Ovary (tissue), 9 donors: ENCODE measurements around the gene CAPN8. TPM values are rescaled to one million over a fixed set of nuclear protein-coding genes. Genes with fewer than 3 reads are reported as not detected.
A peak's percentile ranks its signal among the peaks of the same experiment; 100 is the strongest.

Experiments used
- DNase-seq, 5 donors: peaks; one replicate each; pipeline ENCODE4 v3.0.0-alpha.2; 2019 to 2020
- H3K27ac ChIP-seq, 2 donors: fragments of 200-600 bp; one replicate each; pipeline versions ENCODE4 v1.5.1 to v1.8.0; 2019 to 2022
- H3K27me3 ChIP-seq: fragments of 200-600 bp; one replicate; pipeline ENCODE4 v1.8.0; 2022
- H3K36me3 ChIP-seq: fragments of 200-600 bp; sonication (generic); one replicate; pipeline ENCODE4 v1.5.1; 2019
- H3K4me1 ChIP-seq: one replicate; pipeline ENCODE4 v1.8.1; 2013; ENCODE audit warnings: mild to moderate bottlenecking, moderate library complexity; ENCODE audit not compliant: insufficient read depth
- H3K4me3 ChIP-seq: fragments of 200-600 bp; sonication (generic); one replicate; pipeline ENCODE4 v1.5.1; 2017
- H3K9me3 ChIP-seq, 2 donors: fragments of 200-600 bp in 1 of 2; sonication (generic) in 1 of 2; one replicate each; pipeline versions ENCODE4 v1.5.1 to v1.8.1; 2013 to 2019; ENCODE audit warnings: mild to moderate bottlenecking in 1 of 2, moderate library complexity in 1 of 2
- EP300 ChIP-seq: sonication (generic); formaldehyde crosslinking; IDR thresholded peaks from one replicate; pipeline ENCODE4 v1.6.1; 2017; ENCODE audit warnings: antibody characterized with exemption
- POLR2A ChIP-seq: fragments of 450-650 bp; IDR thresholded peaks from one replicate; pipeline ENCODE4 v1.6.1; 2017; ENCODE audit warnings: antibody characterized with exemption, mild to moderate bottlenecking, moderate library complexity
- WGBS, 3 donors: extraction: QIAGEN DNeasy Blood & Tissue Kit in 1 of 3; methylation state at CpG; one replicate each; pipeline versions ENCODE4 v1.1.5 to v1.1.7; 2013 to 2017; 5-methylcytosine and 5-hydroxymethylcytosine counted together
- intact Hi-C, 4 donors: fragments of 100-400 bp; cut with DNase I; formaldehyde crosslinking; loops; one replicate each; pipeline versions ENCODE4 v1.11.0 to v1.15.1; 2022 to 2023
- polyA plus RNA-seq, 2 donors: library from polyadenylated mRNA; stranded (reverse); fragments of 200-250 nt in 1 of 2; fragments of 350-450 nt in 1 of 2; fragmentation: Illumina TruSeq in 1 of 2; extraction: RNeasy Lipid Tissue Mini Kit (QIAGEN cat#74804) in 1 of 2; gene quantifications; one replicate each; pipeline ENCODE4 v1.2.3, GENCODE V29; 2013 to 2014
- total RNA-seq, 7 donors: library from RNA; depleted of rRNA in 2 of 7; stranded (reverse); fragments of >200 nt in 2 of 7; fragmentation: NEBNext Ultra II Directional in 3 of 7; extraction: Animal tissue kit (Norgen Biotek cat#: 25700) in 3 of 7; gene quantifications; one replicate each; pipeline versions ENCODE4 v1.1.0 to v1.2.4, GENCODE V29; 2016 to 2023
- TF ChIP-seq, protein P1 (sequence below), 3 donors: fragments of 450-650 bp in 2 of 3; fragments of 200-600 bp in 1 of 3; IDR thresholded peaks; one replicate each; pipeline versions ENCODE4 v1.5.1 to v1.8.0; 2016 to 2022; ENCODE audit warnings: antibody characterized with exemption in 3 of 3, mild to moderate bottlenecking in 1 of 3
- donor health status: DM: no; HTN: no; CAD: no; lungs with moderate emphysema.
- donor health status: DM: no; HTN: no; CAD: no.
- donor health status: Bipolar disorder and iron deficiency.
- donor health status: DM: yes; HTN: yes; CAD: no.
- donor health status: DM: no; HTN: no; CAD: no.
- donor health status: DM: yes; HTN: yes; CAD: no.

CAPN8 gene
- total and polyA plus RNA-seq, 9 donors, result 0.10 to 4.4 (median 0.88) TPM; not detected in 2

DNA sequence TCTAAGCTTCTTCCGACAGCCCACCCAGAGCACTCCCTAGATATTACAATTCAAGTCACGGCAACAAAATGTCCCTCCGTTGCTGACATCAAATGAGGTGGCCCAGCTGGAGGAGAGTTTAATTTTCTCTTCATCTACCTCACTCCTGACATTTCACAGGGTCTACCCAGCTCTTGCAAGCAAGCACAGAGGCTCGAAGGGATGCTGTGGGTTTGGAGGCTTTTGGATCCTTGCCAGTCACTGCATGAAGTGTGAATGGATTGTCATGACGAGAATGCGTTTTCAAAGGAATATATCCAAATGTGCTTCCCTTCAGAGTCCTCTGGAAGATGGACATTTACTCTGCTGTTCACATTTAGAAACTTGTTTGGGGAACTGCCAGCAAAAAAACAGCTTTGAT, 33.5 kb downstream of the CAPN8 start:
- Histone ChIP-seq H3K27ac (no peak overlapping the region), H3K27me3 (no peaks in the 10 kb centered on the region), H3K9me3 (no peaks in the 10 kb centered on the region), H3K4me1 (peaks cover 6% of the 10 kb centered on the region), H3K4me3 (no peak overlapping the region), H3K36me3 (no peaks in the 10 kb centered on the region)
- WGBS, 3 donors, result 12 to 29% (median 14%) methylated on average over 6 of the region's 6 CpGs
- intact Hi-C loops, result no loop called here
- TF ChIP-seq, protein P1, sequence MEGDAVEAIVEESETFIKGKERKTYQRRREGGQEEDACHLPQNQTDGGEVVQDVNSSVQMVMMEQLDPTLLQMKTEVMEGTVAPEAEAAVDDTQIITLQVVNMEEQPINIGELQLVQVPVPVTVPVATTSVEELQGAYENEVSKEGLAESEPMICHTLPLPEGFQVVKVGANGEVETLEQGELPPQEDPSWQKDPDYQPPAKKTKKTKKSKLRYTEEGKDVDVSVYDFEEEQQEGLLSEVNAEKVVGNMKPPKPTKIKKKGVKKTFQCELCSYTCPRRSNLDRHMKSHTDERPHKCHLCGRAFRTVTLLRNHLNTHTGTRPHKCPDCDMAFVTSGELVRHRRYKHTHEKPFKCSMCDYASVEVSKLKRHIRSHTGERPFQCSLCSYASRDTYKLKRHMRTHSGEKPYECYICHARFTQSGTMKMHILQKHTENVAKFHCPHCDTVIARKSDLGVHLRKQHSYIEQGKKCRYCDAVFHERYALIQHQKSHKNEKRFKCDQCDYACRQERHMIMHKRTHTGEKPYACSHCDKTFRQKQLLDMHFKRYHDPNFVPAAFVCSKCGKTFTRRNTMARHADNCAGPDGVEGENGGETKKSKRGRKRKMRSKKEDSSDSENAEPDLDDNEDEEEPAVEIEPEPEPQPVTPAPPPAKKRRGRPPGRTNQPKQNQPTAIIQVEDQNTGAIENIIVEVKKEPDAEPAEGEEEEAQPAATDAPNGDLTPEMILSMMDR (IDR thresholded peaks at IDR 0.05), result no peak
- TF ChIP-seq POLR2A (no peak), EP300 (no peak)
- peak in 1 of 5 donors; percentile 16 for DNase-seq

- H3K4me3 ChIP-seq, result no peak overlapping the region
- H3K27me3 ChIP-seq, result no peaks in the 10 kb centered on the region
- WGBS, 3 donors, result 14 to 25% (median 18%) methylated on average over 2 of the region's 2 CpGs
- no peak overlapping the region for H3K27ac ChIP-seq
- intact Hi-C loops, result no loop called here
- no peaks in the 10 kb centered on the region for H3K36me3 ChIP-seq
- no peaks in the 10 kb centered on the region for H3K9me3 ChIP-seq
- no peak for DNase-seq
- TF ChIP-seq EP300, result no peak
- no peak for TF ChIP-seq POLR2A
- TF ChIP-seq, protein P1 (IDR thresholded peaks at IDR 0.05), result no peak
- H3K4me1 ChIP-seq, result peaks cover 6% of the 10 kb centered on the region
Observed at GRCh38 chr1:223631473-223631872, 34.0 kb downstream of the CAPN8 start.

GRCh38 chr1:223629126-223629457, 36.4 kb downstream of the CAPN8 start:
- no peaks in the 10 kb centered on the region for H3K9me3 ChIP-seq
- no peak for DNase-seq
- no peaks in the 10 kb centered on the region for H3K27me3 ChIP-seq
- no peak overlapping the region for H3K4me3 ChIP-seq
- WGBS, 3 donors, result 37 to 40% (median 38%) methylated on average over 3 of the region's 3 CpGs
- no peak overlapping the region for H3K27ac ChIP-seq
- TF ChIP-seq, protein P1 (IDR thresholded peaks at IDR 0.05), result no peak
- TF ChIP-seq POLR2A (no peak), EP300 (no peak)
- intact Hi-C loops, result no loop called here
- peaks cover 6% of the 10 kb centered on the region for H3K4me1 ChIP-seq
- H3K36me3 ChIP-seq, result no peaks in the 10 kb centered on the region

DNA sequence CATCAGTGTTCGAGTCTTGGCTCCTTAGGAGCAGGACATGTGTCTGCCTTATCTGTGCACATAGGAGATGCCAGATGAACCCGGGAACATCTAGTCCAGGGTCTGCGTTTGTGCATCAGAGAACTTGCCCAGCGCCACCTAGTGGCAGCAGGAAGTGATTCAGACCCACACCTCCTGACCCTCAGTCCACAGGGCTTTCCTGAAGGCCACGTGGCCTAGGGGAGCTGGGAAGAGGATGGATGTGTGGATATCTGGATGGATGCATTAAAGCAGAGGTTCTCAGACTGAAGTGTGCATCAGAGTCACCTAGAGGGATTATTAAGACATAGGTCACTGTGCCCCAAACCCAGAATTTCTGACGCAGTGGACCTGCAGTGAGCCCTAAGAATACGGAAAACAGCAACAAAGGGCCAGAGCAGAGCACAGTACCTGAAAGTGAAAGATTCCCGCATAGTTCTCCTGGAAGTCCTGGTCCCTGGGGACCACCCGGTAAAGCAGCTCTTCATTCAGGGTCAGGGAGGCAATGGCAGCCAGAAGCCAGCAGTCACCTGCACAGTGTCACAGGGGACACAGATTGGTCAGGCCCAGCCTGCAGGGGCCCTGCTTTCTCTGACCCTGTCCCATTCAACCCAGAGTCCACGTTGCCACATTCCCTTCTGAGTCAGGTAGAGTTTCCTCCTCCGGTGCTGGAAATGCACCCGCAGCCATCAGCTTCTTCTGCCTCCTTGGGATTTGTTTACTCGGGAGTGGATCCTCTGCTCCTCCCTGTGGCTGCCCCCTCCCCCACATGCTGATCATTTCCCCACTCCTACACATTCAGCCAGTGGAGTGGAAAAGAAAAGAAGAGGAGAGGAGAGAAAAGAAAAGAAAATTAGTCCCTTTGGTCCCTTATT, 37.0 kb downstream of the CAPN8 start:
- WGBS, 3 donors, result 51 to 59% (median 56%) methylated on average over 13 of the region's 13 CpGs
- peak; percentile 32 to 79 (median 38) for DNase-seq
- intact Hi-C loops, result no loop called here
- no peaks in the 10 kb centered on the region for H3K36me3 ChIP-seq
- H3K4me3 ChIP-seq, result no peak overlapping the region
- H3K27ac ChIP-seq, result no peak overlapping the region
- no peaks in the 10 kb centered on the region for H3K9me3 ChIP-seq
- H3K4me1 ChIP-seq, result peaks cover 6% of the 10 kb centered on the region
- no peaks in the 10 kb centered on the region for H3K27me3 ChIP-seq
- no peak for TF ChIP-seq EP300
- TF ChIP-seq, protein P1 (IDR thresholded peaks at IDR 0.05), result peak in 1 of 3 donors; percentile 21
